NCI-H345 treated with DMSO at 0.1 percent for 48 hours (cell line): ENCODE results near the gene CSTPP1.
"Not testable (repeated sequence)": the region's sequence is repeated elsewhere in the genome, so short reads cannot be mapped to it uniquely, and the experiment has no call there.

Experiments used
- DNase-seq: peaks from one replicate; lab custom pipeline; 2025; ENCODE audit not compliant: unreplicated experiment; lab: John Stamatoyannopoulos, UW

Gene CSTPP1

DNA sequence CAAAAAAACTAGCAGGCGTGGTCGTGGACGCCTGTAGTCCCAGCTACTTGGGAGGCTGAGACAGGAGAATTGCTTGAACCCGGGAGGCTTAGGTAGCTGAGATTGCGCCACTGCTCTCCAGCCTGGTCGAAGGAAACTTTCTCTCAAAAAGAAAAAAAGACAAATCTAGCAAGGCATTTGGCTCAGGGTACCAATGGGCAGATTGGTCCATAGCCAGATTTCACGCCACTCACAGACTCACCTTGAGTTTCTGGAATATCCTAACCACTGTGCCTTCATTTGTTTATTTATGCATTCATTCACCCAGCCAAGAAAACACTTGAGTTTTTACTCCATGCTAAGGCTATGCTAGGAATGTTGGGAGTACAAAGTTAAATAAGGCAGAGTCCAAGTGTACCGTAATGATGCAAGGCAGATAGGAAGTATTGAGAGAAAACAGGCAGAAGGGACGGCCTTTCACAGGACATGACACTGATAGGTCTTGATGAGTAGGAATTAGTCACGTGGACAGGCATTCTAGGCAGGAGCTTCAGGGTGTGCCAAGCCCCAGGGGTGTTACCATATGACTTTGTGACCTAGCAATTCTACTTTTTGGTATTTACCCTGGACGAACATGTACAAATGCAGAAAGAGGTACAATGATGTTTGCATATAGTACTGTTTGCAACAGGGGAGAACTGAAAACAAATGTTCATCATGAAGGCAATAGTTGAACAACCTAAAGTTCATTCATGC is 252.7 kb downstream of the CSTPP1 start:
- no peak for DNase-seq

DNA sequence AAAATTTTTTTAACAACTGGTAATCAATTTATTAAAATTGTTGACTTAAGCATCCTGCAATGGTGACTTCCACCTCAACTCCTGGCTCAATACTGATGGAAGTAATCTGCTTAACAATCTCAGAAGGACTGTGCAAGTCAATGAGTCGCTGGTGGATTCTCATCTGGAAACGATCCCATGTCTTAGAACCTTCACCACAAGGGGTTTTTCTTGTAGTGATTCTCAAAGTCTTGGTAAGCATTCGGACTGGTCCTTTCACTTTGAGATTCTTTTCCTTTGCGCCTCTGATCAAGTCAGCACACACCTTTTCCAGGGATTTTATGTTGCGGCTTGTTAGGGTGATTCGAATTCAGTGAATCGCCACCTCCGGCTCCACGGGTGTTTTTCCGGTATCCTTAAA is 254.6 kb downstream of the CSTPP1 start:
- not testable (repeated sequence) for DNase-seq

DNA sequence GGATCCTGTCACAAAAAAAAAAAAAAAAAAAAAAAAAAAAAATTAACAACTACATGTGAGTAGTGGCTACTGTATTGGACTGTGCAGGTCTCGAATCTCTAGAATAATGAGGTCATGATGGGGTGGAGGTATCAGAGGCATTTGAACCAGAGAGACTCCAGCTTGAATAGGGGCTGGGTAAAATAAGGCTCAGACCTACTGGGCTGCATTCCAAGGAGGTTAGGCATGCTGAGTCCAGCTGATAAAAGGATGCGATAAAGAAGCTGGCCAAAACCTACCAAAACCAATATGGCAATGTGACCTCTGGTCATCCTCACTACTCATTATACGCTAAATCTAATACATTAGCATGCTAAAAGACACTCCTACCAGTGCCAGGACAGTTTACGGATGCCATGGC is 255.6 kb downstream of the CSTPP1 start:
- no peak for DNase-seq

DNA sequence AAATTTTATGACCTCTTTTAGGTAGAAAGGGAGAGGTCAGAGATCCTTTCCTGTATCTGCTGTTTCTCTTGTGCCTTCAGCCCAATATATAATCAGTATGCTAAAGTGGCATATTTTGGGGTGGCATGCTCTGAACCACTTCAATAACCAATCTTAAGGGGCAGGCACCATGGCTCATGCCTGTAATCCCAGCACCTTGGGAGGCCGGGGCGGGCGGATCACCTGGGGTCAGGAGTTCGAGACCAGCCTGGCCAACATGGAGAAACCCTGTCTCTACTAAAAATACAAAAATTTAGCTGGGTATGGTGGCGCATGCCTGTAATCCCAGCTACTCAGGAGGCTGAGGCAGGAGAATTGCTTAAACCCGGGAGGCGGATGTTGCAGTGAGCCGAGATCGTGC is 261.6 kb downstream of the CSTPP1 start:
- not testable (repeated sequence) for DNase-seq

DNA sequence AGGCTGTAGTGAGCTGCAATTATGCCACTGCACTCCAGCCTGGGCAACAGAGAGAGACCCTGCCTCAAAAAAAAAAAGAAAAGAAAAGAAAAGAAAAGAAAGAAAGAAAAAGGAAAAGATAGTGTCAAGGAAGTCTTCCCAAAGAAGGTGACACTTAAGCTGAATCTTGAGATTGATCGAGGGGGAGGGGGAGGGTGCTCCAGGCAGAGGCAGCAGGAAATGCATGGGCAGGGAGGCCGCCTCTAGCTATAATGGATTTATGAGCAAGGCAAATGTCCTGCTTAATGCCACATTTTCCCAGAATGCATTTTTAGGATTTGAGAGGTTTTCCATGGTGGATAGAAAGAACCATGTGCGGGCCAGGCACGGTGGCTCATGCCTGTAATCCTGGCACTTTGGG is 264.5 kb downstream of the CSTPP1 start:
- no peak for DNase-seq

DNA sequence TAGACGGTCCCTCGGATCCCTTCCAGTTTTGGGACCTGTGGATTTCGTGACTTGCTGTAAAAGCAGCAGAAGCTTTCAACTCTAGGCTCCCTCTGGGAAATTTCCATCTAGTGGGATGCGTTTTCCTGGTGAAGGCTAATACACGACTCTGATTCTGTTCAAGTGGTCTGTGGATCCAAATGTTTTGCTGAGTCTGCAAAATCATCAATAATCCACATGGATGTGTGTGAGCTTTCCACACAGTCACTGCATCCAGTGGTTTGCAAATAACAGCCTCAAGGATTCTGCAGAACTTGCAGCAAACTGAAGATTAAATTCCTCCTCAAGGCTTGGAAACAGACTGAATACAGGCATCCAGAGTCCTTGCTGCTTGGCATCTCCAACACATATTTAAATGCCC is 266.0 kb downstream of the CSTPP1 start:
- DNase-seq, result no peak

DNA sequence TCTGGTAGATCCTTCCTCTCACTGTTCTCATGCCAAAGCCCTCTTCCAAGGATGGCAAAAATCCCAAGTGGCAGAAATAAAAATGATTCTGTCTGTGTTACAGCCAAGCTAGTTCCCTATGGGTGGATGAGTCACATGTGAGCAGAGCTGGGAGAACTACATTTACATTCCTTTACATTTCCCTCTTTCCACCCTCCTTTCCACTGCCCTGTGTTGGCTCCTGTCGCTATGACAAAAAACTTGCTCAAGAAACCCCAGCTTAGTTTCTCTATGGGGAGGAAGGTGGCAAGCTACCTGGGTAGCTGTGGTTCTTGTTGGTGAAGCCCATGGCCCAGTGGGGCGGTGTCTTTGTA is 268.1 kb downstream of the CSTPP1 start:
- DNase-seq, result no peak

DNA sequence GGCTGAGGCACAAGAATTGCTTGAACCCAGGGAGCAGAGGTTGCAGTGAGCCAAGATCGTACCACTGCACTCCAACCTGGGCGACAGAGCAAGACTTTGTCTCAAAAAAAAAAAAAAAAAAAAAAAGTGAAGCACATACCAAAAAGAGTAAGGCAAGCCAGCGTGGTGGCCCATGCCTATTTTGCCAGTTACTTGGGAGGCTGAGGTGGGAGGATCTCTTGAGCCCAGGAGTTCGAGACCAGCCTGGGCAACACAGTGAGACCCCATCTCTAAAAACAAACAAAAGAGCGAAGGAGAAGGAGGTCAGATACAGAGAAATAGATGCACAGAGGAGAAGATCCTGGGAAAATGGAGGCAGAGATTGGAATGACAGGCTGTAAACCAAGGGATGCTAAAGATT is 270.0 kb downstream of the CSTPP1 start:
- DNase-seq, result not testable (repeated sequence)

DNA sequence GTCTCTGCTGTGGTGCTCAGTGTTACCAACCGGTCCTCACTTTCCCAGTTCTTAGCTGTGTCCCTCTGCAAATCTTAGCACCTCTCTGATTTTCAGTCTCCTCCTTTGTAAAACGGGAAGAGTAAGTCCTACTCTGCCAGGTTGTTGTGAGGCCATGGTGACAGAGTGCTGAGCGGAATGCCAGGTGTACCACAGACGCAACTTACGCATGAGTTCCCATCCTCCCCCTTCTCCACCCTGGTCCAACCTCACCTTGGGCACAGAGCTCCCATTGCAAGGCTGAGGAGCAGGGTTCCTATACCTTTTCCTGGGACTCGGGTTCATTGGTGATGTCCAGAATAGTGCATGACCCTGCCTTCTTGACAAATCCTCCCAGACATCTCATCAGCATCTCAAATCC is 270.9 kb downstream of the CSTPP1 start:
- DNase-seq, result no peak

DNA sequence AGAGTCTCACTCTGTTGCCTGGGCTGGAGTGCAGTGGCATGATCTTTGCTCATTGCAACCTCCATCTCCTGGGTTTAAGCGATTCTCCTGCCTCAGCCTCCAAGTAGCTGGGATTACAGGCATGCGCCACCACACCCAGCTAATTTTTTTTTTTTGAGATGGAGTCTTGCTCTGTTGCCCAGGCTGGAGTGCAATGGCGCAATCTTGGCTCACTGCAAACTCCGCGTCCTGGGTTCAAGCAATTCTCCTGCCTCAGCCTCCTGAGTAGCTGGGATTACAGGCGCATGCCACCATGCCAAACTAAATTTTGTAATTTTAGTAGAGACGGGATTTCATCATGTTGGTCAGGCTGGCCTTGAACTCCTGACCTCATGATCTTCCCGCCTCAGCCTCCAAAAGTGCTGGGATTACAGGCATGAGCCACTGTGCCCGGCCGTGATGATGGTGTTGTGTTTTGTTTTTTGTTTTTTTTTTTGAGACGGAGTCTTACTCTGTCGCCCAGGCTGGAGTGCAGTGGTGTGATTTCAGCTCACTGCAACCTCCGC is 271.5 kb downstream of the CSTPP1 start:
- not testable (repeated sequence) for DNase-seq

DNA sequence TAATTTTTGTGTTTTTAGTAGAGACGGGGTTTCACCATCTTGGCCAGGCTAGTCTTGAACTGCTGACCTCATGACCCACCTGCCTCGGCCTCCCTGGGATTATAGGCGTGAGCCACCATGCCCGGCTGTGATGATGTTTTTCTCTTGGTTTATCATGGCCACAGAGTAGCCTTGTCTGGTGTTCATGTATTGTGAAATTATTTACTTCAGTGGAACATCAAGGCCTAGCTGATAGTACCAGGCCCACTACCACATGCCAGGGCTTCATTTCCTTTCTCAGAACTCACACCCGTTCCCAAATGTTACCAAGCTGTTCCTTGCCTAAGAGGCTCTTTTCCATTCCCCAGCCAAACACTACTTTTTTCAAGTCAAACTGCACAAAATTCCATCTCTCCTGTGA is 272.1 kb downstream of the CSTPP1 start:
- no peak for DNase-seq
